Activated CD4-positive, alpha-beta T cell treated with anti-CD3 and anti-CD28 coated beads for 24 hours (primary cell): ENCODE data around the gene TDRKH.

Experiments
- DNase-seq, 2 donors: peaks; one replicate each; pipeline ENCODE4 v3.0.0-alpha.2; 2020; ENCODE audit warnings: low read depth in 2 of 2

The TDRKH gene

GRCh38 chr1:151790071-151790939 is at the start of gene TDRKH:
TSS of gene TDRKH (minus strand) at chr1:151790500. CDS start at chr1:151783022, 7,478 bp downstream.
- DNase-seq, result peak; percentile 98 to 99

GRCh38 chr1:151839457-151840403 is 49.4 kb upstream of the TDRKH start, which contains the start of gene C2CD4D:
TSS of gene C2CD4D (minus strand) at chr1:151839820. CDS start at chr1:151838989, 831 bp downstream.
- DNase-seq, result peak in 1 of 2 donors; percentile 42

- no peak for DNase-seq
Observed at GRCh38 chr1:151839082-151839412, 48.7 kb upstream of the TDRKH start.

GRCh38 chr1:151838222-151839081 is 48.2 kb upstream of the TDRKH start:
- no peak for DNase-seq

GRCh38 chr1:151837884-151838221 is 47.6 kb upstream of the TDRKH start:
- DNase-seq, result no peak

GRCh38 chr1:151837197-151837596 is 46.9 kb upstream of the TDRKH start:
- no peak for DNase-seq

GRCh38 chr1:151835596-151835995 is 45.3 kb upstream of the TDRKH start:
- DNase-seq, result no peak

- no peak for DNase-seq
Observed at GRCh38 chr1:151834239-151834638, 43.9 kb upstream of the TDRKH start.

GRCh38 chr1:151833172-151833900 is 43.0 kb upstream of the TDRKH start:
- DNase-seq, result no peak

GRCh38 chr1:151832318-151832980 is 42.1 kb upstream of the TDRKH start:
- DNase-seq, result no peak

GRCh38 chr1:151831605-151832004 is 41.3 kb upstream of the TDRKH start, which contains the start of gene RORC:
TSS of gene RORC (minus strand) at chr1:151831802. CDS start at chr1:151831764, 38 bp downstream.
- no peak for DNase-seq

GRCh38 chr1:151831256-151831591 is 40.9 kb upstream of the TDRKH start:
- DNase-seq, result no peak

GRCh38 chr1:151830055-151830454 is 39.8 kb upstream of the TDRKH start:
- DNase-seq, result no peak

GRCh38 chr1:151829352-151830046 is 39.2 kb upstream of the TDRKH start:
- DNase-seq, result no peak

GRCh38 chr1:151828921-151829320 is 38.6 kb upstream of the TDRKH start:
- no peak for DNase-seq

GRCh38 chr1:151827853-151828252 is 37.6 kb upstream of the TDRKH start:
- no peak for DNase-seq

GRCh38 chr1:151825751-151826660 is 35.7 kb upstream of the TDRKH start:
- DNase-seq, result no peak

GRCh38 chr1:151825204-151825603 is 34.9 kb upstream of the TDRKH start:
- no peak for DNase-seq

GRCh38 chr1:151823175-151823574 is 32.9 kb upstream of the TDRKH start:
- DNase-seq, result no peak
